Kidney (tissue), 14 donors: Measurements from ENCODE around the gene RAB11B. TPM values are rescaled to one million over a fixed set of nuclear protein-coding genes. Genes with fewer than 3 reads are reported as not detected.

Experiments
- DNase-seq, 5 donors: peaks; one replicate each; pipeline ENCODE4 v3.0.0-alpha.2; 2013 to 2020
- FAIRE-seq: peaks from 2 replicates; lab custom pipeline; 2012; peaks lifted over from hg19 to GRCh38; lab: Jason Lieb, UNC
- H3K27ac ChIP-seq, 2 donors: one replicate each; pipeline ENCODE4 v1.7.0; 2013; ENCODE audit warnings: low read depth in 2 of 2, low read length in 2 of 2, inconsistent platforms in 1 of 2
- H3K27me3 ChIP-seq: one replicate; pipeline ENCODE4 v1.7.1; 2013; ENCODE audit warnings: low read length, inconsistent platforms; ENCODE audit not compliant: control insufficient read depth, insufficient read depth
- H3K36me3 ChIP-seq, 3 donors: one replicate each; pipeline versions ENCODE4 v1.7.0 to v1.7.1; 2013; ENCODE audit warnings: low read length in 3 of 3, control low read depth in 1 of 3, inconsistent platforms in 1 of 3; ENCODE audit not compliant: insufficient read depth in 3 of 3, control insufficient read depth in 2 of 3
- H3K4me1 ChIP-seq, 3 donors: one replicate each; pipeline versions ENCODE4 v1.7.0 to v1.7.1; 2013; ENCODE audit warnings: low read length in 3 of 3, inconsistent platforms in 1 of 3, low read depth in 1 of 3; ENCODE audit not compliant: control insufficient read depth in 2 of 3, insufficient read depth in 2 of 3
- H3K4me3 ChIP-seq, 3 donors: one replicate each; pipeline versions ENCODE4 v1.7.0 to v1.8.1; 2013; ENCODE audit warnings: low read length in 3 of 3, control low read depth in 1 of 3, inconsistent platforms in 1 of 3
- H3K9ac ChIP-seq, 3 donors: one replicate each; pipeline versions ENCODE4 v1.7.0 to v1.7.1; 2013; ENCODE audit warnings: low read length in 3 of 3, control low read depth in 1 of 3, inconsistent platforms in 1 of 3
- H3K9me3 ChIP-seq, 3 donors: one replicate each; pipeline versions ENCODE4 v1.7.0 to v1.7.1; 2013; ENCODE audit warnings: low read length in 3 of 3, control low read depth in 1 of 3, inconsistent platforms in 1 of 3; ENCODE audit not compliant: control insufficient read depth in 2 of 3, insufficient read depth in 1 of 3
- intact Hi-C: fragments of 100-400 bp; cut with DNase I; formaldehyde crosslinking; loops from one replicate; pipeline ENCODE4 v1.11.1; 2022
- polyA plus RNA-seq: library from polyadenylated mRNA; stranded (reverse); fragments of 350-450 nt; fragmentation: Illumina TruSeq; extraction: RNeasy Lipid Tissue Mini Kit (QIAGEN cat#74804); gene quantifications from one replicate; pipeline ENCODE4 v1.2.3, GENCODE V29; 2014; ENCODE audit warnings: low read depth, low replicate concordance; ENCODE audit not compliant: insufficient read depth
- total RNA-seq: library from RNA; stranded (reverse); fragmentation: NEBNext Ultra II Directional; extraction: Animal tissue kit (Norgen Biotek cat#: 25700); gene quantifications from one replicate; pipeline ENCODE4 v1.2.1, GENCODE V29; 2021
- TF ChIP-seq, protein P1 (sequence below): IDR thresholded peaks from 3 replicates; pipeline ENCODE4 v1.5.1; 2012; ENCODE audit warnings: mild to moderate bottlenecking, moderate library complexity, borderline replicate concordance; ENCODE audit not compliant: insufficient read depth; ENCODE audit errors: extremely low read depth
- donor health status: control.
- donor health status: control.
- donor health status: control.
- donor health status: control.
- donor health status: control.
- donor health status: DM: yes; HTN: yes; CAD: no.
- donor health status: Normal renal cell carcinoma (clear cell type).

Gene RAB11B
- total and polyA plus RNA-seq, 2 donors from 2014 or later: 146 to 148 TPM

DNA sequence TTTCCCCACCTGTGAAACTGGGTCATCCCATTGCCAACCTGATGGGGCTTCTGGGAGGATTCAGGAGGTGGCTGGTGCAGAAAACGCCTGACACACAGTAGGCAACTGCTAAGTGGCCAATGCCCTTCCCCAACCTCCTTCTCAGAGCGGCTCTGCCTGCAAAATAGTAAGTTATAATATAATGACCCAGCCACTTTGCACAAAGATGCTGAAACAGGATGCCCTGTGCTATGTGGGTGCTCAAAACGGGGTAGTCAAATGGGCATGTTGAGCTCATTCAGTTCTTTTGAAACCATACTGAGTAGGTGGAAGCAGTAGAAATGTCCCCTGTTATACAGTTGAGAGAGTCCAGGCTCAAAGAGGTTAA, 23.5 kb downstream of the RAB11B start:
- Histone ChIP-seq H3K9me3 (no peaks in the 10 kb centered on the region), H3K4me1 (peaks cover 0 to 6% (median 0%) of the 10 kb centered on the region in 3 donors), H3K36me3 (no peaks in the 10 kb centered on the region), H3K27ac (peak overlapping the region in 1 of 2 donors; percentile 14), H3K27me3 (no peaks in the 10 kb centered on the region), H3K9ac (peak overlapping the region in 2 of 3 donors; percentile 63 to 69), H3K4me3 (peak overlapping the region; percentile 31 to 85 (median 78))
- no peak for FAIRE-seq
- TF ChIP-seq, protein P1, sequence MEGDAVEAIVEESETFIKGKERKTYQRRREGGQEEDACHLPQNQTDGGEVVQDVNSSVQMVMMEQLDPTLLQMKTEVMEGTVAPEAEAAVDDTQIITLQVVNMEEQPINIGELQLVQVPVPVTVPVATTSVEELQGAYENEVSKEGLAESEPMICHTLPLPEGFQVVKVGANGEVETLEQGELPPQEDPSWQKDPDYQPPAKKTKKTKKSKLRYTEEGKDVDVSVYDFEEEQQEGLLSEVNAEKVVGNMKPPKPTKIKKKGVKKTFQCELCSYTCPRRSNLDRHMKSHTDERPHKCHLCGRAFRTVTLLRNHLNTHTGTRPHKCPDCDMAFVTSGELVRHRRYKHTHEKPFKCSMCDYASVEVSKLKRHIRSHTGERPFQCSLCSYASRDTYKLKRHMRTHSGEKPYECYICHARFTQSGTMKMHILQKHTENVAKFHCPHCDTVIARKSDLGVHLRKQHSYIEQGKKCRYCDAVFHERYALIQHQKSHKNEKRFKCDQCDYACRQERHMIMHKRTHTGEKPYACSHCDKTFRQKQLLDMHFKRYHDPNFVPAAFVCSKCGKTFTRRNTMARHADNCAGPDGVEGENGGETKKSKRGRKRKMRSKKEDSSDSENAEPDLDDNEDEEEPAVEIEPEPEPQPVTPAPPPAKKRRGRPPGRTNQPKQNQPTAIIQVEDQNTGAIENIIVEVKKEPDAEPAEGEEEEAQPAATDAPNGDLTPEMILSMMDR: no peak
- intact Hi-C loops: loop anchor here (10.0 kb wide), 1 partner anchor 91 kb away; the partner anchor contains the start of gene PRAM1
- DNase-seq: no peak

- H3K4me3 ChIP-seq: no peak overlapping the region
- H3K4me1 ChIP-seq: peaks cover 0 to 6% (median 0%) of the 10 kb centered on the region in 3 donors
- FAIRE-seq (no peak), DNase-seq (no peak)
- no peak overlapping the region for H3K9ac ChIP-seq
- no peaks in the 10 kb centered on the region for H3K9me3 ChIP-seq
- H3K27me3 ChIP-seq: no peaks in the 10 kb centered on the region
- no peak overlapping the region for H3K27ac ChIP-seq
- H3K36me3 ChIP-seq: no peaks in the 10 kb centered on the region
- TF ChIP-seq, protein P1: no peak
- intact Hi-C loops: loop anchor here (10.0 kb wide), 1 partner anchor 88 kb away; the partner anchor contains the start of gene PRAM1
Observed at GRCh38 chr19:8416796-8417195, 26.6 kb downstream of the RAB11B start.

DNA sequence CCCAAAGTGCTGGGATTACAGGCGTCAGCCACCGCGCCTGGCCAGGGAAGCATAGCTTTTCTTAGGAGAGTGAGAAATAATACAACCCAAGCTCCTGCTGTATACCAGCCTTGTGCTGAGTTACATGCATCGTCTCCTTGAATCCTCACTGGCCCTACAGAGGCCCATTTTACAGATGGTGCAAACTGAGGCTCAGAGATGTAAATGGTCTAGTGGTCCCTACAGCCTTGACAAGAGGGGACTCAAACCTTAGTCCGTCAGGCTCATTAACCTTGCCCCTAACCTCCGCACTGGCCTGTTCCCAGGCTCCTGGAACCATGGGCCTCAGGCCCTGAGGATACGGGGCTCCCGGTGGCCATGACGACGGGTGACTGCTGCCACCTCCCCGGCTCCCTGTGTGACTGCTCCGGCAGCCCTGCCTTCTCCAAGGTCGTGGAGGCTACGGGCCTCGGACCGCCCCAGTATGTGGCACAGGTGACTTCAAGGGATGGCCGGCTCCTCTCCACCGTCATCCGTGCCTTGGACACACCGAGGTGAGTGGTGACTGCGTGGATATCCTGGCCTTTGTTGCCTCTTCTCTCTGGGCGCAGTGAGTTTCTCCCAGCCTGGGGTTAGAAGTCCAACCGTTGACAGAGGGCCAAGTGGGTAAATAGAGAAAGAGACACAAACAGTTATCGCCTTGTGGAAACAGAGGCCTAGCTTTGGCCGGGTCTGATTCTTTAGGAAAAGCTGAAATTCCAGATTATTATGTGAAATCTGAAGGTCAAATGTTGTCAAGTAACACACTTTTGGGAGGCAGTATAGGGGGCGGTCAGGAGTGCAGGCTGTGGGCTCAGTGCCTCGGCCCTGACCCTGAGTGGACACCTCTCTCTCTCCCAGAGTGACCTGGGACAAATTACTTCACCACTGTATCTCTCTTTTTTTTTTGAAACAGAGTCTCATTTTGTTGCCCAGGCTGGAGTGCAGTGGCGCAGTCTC, 31.6 kb downstream of the RAB11B start:
- Histone ChIP-seq H3K27ac (no peak overlapping the region), H3K4me1 (peaks cover 0 to 2% (median 0%) of the 10 kb centered on the region in 3 donors), H3K4me3 (no peak overlapping the region), H3K27me3 (no peaks in the 10 kb centered on the region), H3K9me3 (no peaks in the 10 kb centered on the region), H3K9ac (no peak overlapping the region), H3K36me3 (no peaks in the 10 kb centered on the region)
- intact Hi-C loops: no loop called here
- FAIRE-seq: no peak
- TF ChIP-seq, protein P1: no peak
- DNase-seq: no peak
